ENCODE measurements around the gene MKNK2.

Gene MKNK2

DNA sequence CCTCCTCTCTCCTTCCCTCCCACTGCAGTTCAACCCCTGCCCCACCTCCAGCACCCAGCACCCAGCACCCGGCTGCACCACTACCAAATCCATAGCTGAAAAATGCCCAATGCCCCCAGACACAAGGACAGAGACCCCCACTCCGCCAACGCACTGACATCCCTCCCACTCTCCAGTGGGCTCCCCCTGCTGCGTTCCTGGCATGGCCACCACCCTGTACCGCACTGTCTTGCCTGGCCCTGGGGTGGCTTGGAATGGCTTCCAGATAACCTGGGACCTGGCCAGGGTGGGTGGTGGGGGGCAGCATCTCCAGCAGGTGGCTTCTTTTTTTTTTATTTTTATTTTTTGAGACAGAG, 5.8 kb upstream of the MKNK2 start:
- no peak for DNase-seq

DNA sequence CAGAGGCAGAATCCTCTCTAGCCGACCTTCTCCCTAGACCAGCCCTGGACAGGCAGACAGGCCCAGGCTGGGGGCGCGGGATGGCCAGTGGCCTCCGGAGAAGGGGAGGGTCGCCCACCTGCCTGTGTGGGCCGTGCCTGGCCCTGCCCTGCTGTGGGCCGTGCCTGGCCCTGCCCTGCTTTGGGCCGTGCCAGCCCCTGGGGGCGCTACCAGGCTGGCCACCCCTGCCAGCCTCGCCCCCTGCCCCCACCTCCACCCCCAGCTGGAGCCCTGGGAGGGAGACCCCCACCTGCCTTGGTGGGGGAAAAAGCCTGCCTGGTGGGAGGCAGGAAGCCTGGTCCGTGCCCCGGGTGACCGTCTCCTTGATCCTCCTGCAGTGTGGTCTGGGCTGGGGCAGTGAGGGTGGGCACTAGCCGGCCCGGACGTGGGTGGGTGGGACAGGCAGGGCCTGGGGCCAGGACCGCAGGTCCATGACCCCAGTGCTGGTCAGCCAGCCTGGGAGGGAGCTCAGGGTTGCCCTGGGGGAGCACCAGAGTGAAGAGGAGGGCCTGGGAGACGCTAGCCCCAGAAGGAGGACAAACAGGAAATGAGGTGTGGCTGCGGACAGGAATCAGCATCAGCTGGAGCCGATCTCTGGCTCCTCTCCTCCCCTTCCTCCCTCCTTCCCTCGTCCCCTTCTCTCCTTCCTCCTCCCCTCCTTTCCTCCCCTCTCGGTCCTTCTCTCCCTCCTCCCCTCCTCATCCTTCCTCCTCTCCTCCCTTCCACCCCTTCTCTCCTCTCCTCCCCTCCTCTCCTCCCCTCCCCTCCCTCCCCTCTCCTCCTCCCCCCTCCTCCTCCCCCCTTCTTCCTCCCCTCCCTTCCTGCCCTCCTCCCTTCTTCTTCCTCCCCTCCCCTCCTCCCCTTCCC, 5.1 kb upstream of the MKNK2 start:
- no peak for DNase-seq

GRCh38 chr19:2054763-2055162, 3.7 kb upstream of the MKNK2 start:
- DNase-seq: no peak

GRCh38 chr19:2053601-2054389, 2.8 kb upstream of the MKNK2 start:
- no peak for DNase-seq

DNA sequence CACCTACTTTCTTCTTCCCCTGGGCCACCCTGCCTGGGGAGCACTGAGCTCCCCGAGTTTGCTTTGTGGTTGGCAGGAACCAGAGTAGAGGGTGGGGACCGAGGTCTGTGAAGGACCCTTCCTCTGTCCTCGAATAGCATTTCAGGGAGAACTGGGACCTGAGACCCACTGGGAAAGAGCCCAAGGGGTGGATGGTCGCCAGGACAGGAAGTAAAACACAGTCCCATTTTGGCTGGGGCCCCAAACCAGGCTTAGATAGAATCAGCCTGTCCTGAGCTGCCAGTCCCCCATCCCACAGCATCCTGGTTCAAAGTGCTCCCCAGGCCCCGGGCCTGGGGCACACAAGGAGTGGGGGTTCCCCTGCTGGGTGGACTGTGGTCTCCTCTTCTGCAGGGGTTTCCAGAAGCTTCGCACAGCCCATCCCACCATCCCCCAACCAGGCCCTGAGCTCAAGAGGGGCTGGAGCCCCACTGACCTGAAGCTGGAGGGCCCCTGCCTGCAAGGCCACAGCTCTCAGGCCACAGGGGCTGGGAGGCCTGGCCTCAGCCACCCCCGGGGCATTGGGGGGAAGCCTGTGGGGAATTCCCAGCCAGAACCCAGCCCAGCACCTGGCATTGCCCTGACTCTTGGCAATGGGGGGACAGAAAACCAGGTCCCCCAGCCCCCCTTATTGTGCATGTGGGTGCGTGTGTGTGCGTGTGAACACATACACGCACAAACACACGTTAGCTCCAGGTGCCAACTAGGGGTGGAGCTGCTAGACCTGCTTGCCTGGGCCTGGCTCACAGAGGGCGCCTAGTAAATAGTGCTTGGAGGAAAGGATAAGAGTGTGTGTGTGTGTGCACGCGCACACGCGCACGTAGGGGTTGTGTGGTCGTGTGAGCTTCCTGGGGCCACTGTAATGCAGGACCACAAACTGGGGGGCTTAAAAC, 995 bp upstream of the MKNK2 start:
- no peak for DNase-seq

DNA sequence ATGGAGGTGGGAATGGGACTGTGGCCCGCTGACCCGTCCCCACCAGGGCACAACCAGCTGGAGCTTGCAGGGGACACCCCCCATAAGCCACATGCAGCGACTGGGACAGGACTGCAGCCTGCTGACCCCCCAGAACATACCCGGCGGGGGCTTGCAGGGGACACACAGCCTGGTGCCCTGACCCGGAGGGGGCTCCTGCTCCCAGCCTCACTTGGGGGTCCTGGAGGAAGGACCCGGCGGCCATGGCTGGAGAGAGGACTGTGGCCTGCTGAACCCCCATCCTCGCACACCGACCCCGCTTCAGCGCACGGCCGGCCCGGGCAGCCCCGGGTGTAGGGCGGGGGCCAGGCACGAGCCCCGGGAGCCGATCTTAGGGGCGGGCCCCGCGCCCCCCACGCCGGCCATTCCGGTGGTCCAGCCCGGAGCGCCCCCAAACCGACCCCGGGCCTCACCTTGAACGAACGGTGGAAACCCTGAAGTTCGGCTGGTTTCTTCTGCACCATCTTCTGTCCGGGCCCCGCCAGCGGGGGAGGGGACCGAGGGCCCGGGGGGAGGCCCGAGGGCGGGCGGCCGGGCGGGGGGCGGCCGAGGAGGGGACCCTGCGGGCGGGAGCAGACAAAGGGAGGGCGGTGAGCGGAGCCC, 574 bp downstream of the MKNK2 start:
- no peak for DNase-seq

DNA sequence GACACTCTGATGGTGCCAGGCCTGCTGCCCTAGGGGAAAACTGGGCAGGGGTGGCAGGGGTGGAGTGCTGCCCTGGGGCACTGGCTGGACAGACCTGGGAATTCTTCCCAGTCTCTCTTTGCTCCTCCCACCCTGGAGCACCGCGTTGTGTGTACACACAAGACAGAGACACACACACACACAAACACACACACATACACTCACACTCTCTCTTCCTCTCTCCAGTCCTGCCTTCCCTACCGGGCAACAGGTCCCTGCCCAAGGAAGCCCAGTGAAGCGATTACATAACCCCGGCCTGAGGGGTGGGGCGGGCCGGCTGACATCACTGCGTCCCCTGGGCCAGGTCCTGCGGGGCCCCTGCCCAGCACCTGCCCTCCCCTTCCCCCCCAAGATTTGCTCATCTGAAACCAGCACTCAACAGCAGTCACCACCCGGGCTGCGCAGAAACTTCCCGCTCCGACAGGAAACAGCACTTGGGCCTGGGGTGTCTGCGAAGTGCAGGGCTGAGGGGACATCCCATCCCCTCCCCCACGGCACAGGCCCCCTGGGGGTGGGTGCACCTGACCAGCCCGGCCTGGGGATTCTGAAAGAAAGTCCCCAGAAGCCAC, 1.2 kb downstream of the MKNK2 start:
- DNase-seq: peak; percentile 54

DNA sequence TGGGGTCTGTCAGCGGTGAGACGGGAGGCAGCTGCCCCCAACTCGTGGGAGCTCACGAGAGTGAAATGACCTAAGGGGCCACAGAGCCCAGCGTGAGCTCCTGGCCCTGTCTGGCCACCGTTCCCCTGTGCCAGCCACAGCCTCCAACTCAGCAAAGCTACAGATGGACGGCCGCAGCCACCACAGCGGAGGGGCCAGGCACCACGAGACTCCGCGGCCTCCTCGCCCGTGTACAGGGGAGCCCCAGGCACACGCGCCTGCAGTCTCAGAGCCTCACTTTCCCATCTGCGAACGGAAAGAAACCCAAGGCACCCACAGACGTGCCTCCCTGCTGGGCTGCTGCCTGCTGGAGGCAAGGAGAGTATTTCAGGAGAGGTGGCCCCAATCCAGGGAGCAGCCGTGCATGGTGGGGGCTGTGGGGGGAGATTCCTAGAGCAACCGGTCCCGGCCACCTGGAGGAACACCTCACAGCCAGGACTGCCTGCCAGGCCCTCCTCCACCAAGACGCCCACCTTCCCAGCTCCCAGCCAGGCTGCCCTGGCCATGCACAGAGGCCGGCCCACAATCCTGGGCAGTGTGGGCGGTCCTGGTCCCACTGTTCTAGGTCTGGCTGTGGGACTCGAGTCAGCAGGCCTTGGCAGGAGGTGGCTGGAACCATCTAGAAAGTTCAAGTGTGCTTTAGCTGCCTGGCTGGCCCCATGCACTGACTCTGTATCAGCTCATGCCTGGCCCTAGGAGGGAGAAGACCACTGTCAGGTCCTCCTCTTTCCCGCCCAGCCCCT, 1.9 kb downstream of the MKNK2 start:
- no peak for DNase-seq

- DNase-seq: no peak
Measured at GRCh38 chr19:2048104-2048958, 2.7 kb downstream of the MKNK2 start.

DNA sequence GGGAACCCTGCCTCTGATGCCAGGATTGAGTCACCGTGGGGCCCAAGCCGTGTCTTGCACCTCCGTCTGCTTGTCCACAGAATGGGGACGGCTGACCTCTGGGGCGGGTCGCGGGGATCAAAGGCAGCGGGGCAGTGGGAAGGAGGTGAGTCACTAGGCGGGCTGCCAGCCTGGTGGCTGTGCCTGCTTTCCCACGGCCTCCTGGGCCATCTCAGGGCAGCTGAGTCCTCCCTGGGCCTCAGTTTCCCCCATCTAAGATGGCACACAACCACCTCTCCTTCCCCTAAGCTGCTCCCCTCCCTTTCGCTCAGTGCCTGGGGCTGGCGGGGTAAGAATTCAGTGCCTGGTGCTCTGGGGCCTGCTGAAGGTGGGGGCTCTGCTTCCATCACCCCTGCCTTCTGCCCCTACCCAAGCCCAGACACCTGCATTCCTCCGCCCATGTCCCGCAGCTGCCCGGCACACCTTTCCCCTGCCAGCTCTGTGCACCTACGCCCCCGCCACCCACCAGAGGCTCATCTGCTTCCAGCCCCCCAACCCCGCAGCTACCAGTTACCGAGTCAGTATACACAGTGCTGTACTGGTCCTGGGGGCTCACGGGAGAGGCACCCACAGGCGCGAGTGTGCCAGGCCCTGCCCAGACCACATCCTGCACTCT, 3.5 kb downstream of the MKNK2 start:
- no peak for DNase-seq

DNA sequence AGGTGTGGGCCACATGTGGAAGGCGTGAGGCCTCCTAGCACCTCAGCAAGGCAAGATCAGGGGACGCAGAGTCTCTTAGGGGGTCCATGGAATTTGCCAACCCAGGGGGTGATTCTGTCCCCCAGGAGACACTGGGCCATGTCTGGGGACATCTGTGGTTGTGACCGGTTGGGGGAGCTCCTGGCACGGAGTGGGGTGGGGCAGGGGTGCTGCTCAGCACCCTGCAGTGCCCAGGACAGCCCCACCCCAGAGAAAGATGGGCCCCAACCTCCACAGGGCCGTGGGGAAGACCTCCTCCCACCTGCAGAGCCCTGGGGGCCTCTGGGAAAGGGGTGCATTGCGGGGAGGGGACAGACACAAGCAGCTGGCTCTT, 4.0 kb downstream of the MKNK2 start:
- no peak for DNase-seq

- no peak for DNase-seq
Measured at GRCh38 chr19:2046046-2046907, 4.8 kb downstream of the MKNK2 start.

DNA sequence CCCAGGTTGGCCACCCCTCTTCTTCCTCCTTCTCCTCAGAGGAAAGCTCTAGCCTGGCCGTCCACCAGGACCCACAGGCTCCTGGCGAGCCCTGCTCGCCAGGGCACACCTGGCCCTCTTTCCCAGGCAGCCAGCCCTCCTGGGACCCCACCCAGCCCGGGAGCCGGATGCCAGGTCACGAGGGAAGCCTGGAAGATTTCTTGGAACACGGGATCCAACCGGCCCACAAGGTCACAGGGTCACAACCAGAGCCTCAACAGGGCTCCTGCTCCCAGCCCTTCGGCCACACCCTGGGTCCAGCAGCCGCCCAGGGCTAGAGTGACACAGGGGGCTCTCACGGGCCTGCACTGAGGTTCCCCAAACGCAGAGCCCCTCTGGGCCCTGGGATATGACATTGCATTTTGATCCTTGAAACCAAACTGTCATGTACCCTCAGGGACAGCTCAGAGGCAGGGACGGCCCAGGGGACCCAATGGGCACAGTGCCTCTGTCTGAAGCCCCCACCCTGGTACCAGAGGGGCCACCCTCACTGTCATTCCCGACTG, 5.5 kb downstream of the MKNK2 start:
- DNase-seq: no peak

- DNase-seq: no peak
Measured at GRCh38 chr19:2044709-2045500, 6.1 kb downstream of the MKNK2 start.

DNA sequence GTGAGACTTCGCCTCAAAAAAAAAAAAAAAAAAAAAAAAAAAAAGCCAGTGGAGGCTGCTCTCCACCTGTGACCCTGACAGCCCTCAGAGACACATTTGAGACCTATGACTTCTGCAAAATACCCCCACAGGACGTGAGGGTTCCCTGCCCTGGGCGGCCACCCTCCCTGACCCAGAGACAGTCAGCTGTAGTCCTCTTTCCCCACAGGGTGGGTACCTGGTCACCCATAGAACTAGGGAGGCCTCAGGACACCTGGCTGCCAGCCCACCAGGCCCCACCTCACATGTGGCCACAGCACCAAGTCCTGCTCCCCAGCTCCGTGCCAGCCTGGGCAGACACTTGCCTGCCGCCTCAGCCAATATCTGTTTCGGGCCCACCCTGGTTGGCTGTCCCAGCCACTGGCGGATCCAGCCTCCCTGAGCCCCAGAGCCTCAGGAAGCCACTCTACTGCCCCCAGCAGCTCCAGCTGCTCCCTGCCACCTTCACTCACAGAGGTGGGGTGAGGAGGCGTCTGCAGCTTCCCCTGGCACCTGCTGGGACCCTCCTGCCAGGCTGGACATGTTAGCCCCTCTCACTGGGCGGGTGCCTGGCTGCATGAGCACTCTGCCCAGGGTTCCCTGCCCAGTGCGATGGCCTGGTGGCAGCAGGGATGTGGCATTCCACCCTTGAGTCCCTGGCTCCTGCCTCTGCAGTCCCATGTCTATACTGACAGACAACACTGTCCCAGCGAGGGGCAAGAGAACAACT, 6.9 kb downstream of the MKNK2 start:
- DNase-seq: no peak

DNA sequence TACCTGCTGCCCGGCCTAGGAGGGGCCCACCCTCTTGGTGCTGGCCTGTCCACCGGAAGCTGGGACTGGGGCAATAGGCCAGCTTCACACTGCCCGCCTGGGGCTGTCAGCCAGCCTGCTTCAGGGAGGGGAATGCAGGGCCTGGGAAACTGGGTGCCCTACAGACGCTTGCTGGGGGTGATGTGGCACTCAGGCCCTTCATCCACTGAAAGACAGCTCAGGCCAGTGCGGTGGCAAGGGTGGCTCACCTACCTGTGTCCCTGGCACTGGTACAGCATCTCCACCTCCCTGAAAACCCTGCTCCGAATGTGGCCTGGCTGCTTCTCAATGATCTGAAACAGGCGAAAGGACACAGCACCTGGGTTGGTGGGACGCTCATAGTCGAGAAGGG, 7.8 kb downstream of the MKNK2 start:
- no peak for DNase-seq

Measured in KG1 (cell line).